GM10266 (cell line): Measurements from ENCODE around the gene MED15.

Experiments
- DNase-seq: peaks from one replicate; pipeline ENCODE4 v3.0.0; 2012; ENCODE audit errors: extremely low spot score
- TF ChIP-seq, protein P1 (sequence below): IDR thresholded peaks from 2 replicates; pipeline ENCODE4 v1.5.1; 2012; ENCODE audit warnings: mild to moderate bottlenecking, low read depth; ENCODE audit not compliant: control insufficient read depth, insufficient read depth; ENCODE audit errors: missing control alignments

Gene MED15

DNA sequence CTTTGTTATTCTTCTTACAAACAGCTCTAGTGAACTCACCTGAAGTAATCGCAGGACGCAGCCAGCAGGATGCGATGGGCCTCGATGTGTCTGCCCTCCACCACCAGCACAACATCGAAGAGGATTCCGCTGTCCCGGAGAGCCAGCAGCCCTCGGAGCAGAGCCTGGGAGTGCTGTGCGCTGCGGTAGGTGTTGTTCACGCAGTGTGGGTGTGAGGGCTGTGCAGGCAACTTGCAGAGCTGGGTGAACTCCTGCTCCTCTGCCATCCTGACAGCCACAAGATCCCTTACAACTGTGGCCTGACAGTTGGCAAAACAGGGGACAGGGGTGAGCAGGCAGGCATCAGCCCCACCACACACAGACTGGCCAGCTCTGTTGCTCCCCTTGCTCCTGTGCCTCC is 18.5 kb upstream of the MED15 start:
- TF ChIP-seq, protein P1, sequence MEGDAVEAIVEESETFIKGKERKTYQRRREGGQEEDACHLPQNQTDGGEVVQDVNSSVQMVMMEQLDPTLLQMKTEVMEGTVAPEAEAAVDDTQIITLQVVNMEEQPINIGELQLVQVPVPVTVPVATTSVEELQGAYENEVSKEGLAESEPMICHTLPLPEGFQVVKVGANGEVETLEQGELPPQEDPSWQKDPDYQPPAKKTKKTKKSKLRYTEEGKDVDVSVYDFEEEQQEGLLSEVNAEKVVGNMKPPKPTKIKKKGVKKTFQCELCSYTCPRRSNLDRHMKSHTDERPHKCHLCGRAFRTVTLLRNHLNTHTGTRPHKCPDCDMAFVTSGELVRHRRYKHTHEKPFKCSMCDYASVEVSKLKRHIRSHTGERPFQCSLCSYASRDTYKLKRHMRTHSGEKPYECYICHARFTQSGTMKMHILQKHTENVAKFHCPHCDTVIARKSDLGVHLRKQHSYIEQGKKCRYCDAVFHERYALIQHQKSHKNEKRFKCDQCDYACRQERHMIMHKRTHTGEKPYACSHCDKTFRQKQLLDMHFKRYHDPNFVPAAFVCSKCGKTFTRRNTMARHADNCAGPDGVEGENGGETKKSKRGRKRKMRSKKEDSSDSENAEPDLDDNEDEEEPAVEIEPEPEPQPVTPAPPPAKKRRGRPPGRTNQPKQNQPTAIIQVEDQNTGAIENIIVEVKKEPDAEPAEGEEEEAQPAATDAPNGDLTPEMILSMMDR = no peak

DNA sequence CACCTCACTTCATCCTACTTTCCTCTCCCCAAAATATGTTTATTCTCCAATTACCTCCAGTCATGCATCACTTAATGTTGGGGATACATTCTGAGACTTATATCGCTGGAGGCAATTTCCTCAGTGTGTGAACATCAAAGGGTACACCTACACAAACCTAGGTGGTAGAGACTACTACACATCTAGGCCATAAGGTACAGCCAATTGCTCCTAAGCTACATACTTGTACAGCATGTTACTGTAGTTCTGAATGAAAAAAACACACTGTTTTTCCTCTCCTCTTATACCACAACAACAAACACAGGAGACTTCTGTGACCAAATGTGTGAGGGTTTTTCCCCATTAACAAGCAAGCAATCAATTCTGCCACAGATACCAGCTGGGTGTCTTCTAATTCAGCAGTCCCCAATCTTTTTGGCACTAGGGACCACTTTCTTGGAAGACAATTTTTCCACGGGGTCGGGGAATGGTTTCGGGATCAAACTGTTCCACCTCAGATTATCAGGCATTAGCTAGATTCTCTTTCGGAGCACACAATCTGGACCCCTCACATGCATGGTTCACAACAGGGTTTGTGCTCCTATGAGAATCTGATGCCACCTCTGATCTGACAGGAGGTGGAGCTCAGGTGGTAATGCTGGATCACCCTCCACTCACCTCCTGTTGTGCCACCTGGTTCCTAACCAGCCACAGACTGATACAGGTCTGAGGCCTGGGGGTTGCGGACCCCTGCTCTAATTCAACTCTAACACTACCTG is 17.0 kb upstream of the MED15 start:
- TF ChIP-seq, protein P1 = no peak
- no peak for DNase-seq

More for the DNA sequence above, 18.5 kb upstream of the MED15 start:
- DNase-seq = no peak

DNA sequence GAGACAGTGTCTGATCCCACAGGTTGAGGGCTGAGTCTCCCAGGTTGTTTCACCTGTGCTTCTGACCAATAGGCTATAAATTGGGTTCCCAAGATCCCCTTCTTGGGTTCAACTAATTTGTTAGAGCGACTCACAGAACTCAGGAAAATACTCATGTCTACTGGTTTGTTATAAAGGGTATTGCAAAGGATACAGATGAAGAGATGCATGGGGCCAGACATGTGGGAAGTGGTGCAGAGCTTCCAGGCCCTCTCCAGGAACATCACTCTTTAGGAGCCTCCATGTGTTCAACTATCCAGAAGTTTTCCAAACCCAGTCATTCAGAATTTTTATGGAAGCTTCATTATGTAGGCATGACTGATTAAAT is 16.5 kb upstream of the MED15 start:
- TF ChIP-seq, protein P1 = no peak
- DNase-seq = no peak

DNA sequence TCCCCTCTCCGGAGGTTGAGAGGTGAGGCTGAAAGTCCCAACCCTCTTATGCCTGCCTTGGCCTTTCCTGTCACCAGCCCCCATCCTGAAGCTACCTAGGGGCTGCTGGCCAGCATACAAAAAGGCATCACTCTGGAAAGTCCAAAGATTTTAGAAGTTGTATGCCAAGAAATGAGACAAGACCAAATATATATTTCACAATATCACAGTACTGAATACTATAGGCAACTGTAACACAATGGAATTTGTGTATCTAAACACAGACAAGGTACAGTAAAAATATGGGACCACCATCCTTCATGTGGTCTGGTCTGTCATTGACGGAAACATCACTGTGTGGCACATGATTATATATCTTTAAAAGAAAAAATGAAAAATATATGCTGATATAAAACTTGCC is 16.1 kb upstream of the MED15 start:
- TF ChIP-seq, protein P1 = no peak
- no peak for DNase-seq

DNA sequence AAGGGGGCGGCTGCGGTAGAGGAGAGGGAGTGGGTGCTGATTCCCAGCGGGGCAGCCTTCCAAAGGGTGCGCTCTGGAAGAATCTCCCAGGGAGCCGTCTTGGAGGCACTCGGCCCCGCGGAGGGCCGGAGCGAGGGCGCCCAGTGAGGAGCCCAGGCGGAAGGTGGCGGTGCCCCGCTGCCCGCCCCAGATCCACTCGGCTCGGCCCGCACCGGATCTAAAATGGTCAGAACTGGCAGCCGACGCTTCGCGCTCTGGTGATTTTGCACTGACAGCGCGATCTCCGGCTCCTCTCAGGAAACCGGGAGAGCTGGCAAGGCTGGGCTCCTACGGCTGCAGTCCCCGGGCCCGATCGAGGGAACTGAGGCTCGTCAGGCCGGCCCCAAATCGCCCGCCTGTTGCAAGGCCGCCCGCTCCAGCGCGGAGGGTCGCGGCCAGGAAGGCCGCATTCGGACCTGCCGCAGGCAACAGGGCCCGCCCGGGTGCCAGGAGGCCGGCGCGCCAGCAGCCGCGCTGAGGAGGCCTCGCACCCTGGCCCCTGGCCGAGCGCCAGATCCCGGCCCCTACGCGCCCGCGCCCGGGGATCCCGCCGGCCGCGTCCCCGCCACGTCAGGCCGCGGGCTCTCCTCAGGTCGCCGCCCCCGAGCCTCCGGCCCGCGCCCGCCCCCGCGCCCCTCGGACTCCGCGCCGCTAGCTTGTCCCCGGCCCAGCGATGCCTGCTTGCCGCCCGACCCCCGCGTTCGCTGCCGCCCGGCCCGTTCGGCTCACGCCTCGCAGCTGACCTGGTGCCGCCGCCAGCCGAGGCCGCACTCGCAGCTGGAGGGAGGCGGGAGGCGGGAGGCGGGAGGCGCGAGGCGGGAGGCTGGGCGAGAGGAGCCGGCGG is 12.2 kb upstream of the MED15 start, which contains the start of gene KLHL22:
TSS of gene KLHL22 (minus strand) at position 818 of the 883 bp plus-strand sequence. CDS start 6,584 bp downstream, outside the sequence.
- TF ChIP-seq, protein P1 = no peak
- DNase-seq = peak; percentile 41

DNA sequence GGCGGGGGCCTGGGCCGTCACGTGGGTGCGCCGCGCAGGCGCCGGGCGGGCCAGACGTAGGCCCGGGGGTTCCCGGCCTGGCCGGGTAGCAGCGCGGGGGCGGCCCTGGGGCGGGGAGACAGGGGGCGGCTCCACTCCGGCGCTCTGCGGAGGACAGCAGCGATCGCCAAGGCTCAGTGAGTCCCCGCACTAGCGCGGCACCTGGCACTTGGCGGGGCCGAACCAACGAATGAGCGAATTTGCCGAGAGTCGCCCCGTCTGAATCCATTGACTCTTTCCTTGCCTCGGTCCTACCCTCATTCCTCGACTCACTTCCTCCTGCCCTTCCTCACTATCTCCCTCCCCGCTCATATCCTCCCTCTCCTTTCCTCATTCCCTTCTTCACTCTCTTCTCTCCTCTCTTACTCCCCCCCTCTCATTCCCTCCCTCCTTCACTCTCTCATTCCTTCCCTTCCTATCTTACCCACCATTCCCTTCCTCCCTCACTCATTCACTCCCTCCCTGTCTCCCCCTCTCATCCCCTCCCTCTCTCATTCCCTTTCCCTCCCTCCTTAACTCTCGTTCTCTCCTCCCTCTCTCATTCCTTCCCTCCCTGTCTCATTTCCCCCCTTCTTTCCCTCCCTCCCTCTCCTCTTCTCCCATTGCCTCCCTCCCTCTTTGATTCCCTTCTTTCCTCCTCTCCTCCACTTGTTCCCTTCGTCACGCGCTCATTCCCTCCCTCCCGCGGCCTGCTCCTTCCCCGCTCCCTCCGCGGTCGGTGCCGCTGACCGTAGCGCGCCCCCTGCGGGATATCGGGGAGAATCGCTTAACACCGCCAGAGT is 11.3 kb upstream of the MED15 start:
- TF ChIP-seq, protein P1 = peak; percentile 93
- DNase-seq = peak; percentile 99
